Right kidney (tissue), 9 donors: ENCODE data around the gene VSIG10L2.
A peak's percentile ranks its signal among the peaks of the same experiment; 100 is the strongest.
"Not testable (repeated sequence)": the region's sequence is repeated elsewhere in the genome, so short reads cannot be mapped to it uniquely, and the experiment has no call there.

Source experiments
- DNase-seq: peaks from one replicate; pipeline ENCODE4 v3.0.0-alpha.2; 2016
- long read RNA-seq, 8 donors: transcript quantifications; one replicate each; lab custom pipeline, GENCODE V29; 2026

VSIG10L2 gene
- long read RNA-seq, donor 1, result 0 reads
- long read RNA-seq, donor 2, result 0 reads
- long read RNA-seq, donor 3, result 0 reads
- long read RNA-seq, donor 4, result 0 reads
- long read RNA-seq, donor 5, result 0 reads
- long read RNA-seq, donor 6, result 0 reads
- long read RNA-seq, donor 7, result 0 reads
- long read RNA-seq, donor 8, result 0 reads

GRCh38 chr11:125945797-125946520 lies at the start of gene VSIG10L2:
VSIG10L2 (plus strand) TSS chr11:125946044; CDS start chr11:125946056, 12 bp downstream.
- no peak for DNase-seq

- DNase-seq, result no peak
Measured at GRCh38 chr11:125901872-125902271, 44.0 kb upstream of the VSIG10L2 start.

- no peak for DNase-seq
Measured at GRCh38 chr11:125902277-125902926, 43.4 kb upstream of the VSIG10L2 start.

GRCh38 chr11:125902927-125903710 lies 42.7 kb upstream of the VSIG10L2 start, which contains the start of gene PUS3:
PUS3 (minus strand) TSS chr11:125903206; CDS start chr11:125896284, 6,922 bp downstream.
- peak; percentile 81 for DNase-seq

GRCh38 chr11:125903711-125904659 lies 41.9 kb upstream of the VSIG10L2 start, which contains the start of gene DDX25:
DDX25 (plus strand) TSS chr11:125904508; CDS start chr11:125904518, 10 bp downstream.
- DNase-seq, result peak; percentile 59

GRCh38 chr11:125904678-125905077 lies 41.2 kb upstream of the VSIG10L2 start:
- no peak for DNase-seq

GRCh38 chr11:125910226-125910849 lies 35.5 kb upstream of the VSIG10L2 start:
- no peak for DNase-seq

GRCh38 chr11:125914601-125915000 lies 31.2 kb upstream of the VSIG10L2 start:
- DNase-seq, result not testable (repeated sequence)

- no peak for DNase-seq
Measured at GRCh38 chr11:125916683-125917347, 29.0 kb upstream of the VSIG10L2 start.

- DNase-seq, result no peak
Measured at GRCh38 chr11:125918140-125918840, 27.6 kb upstream of the VSIG10L2 start.

- DNase-seq, result no peak
Measured at GRCh38 chr11:125921042-125921441, 24.8 kb upstream of the VSIG10L2 start.

GRCh38 chr11:125922156-125922555 lies 23.7 kb upstream of the VSIG10L2 start:
- DNase-seq, result no peak

GRCh38 chr11:125923012-125923579 lies 22.7 kb upstream of the VSIG10L2 start:
- DNase-seq, result peak; percentile 28

GRCh38 chr11:125923633-125924032 lies 22.2 kb upstream of the VSIG10L2 start:
- no peak for DNase-seq

- no peak for DNase-seq
Measured at GRCh38 chr11:125924384-125925007, 21.3 kb upstream of the VSIG10L2 start.

- no peak for DNase-seq
Measured at GRCh38 chr11:125925247-125925740, 20.6 kb upstream of the VSIG10L2 start.

GRCh38 chr11:125925804-125926203 lies 20.0 kb upstream of the VSIG10L2 start:
- no peak for DNase-seq

GRCh38 chr11:125926682-125927081 lies 19.2 kb upstream of the VSIG10L2 start:
- DNase-seq, result no peak
